COLO668 (cell line): Measurements from ENCODE around the gene AHNAK2.
A peak's percentile ranks its signal among the peaks of the same experiment; 100 is the strongest.

Source experiments
- DNase-seq: peaks from one replicate; lab custom pipeline; 2025; ENCODE audit not compliant: unreplicated experiment; lab: John Stamatoyannopoulos, UW

Gene AHNAK2

GRCh38 chr14:104973385-104974145 is 4.6 kb downstream of the AHNAK2 start:
- DNase-seq = no peak

- peak; percentile 51 for DNase-seq
Observed at GRCh38 chr14:104973135-104973384, 5.1 kb downstream of the AHNAK2 start.

- peak; percentile 93 for DNase-seq
Observed at GRCh38 chr14:104972301-104973134, 5.7 kb downstream of the AHNAK2 start.

GRCh38 chr14:104971447-104972240 is 6.5 kb downstream of the AHNAK2 start:
- DNase-seq = no peak

GRCh38 chr14:104970231-104971068 is 7.7 kb downstream of the AHNAK2 start:
- no peak for DNase-seq

GRCh38 chr14:104969741-104970230 is 8.4 kb downstream of the AHNAK2 start:
- DNase-seq = no peak

GRCh38 chr14:104968541-104969401 is 9.4 kb downstream of the AHNAK2 start:
- DNase-seq = peak; percentile 61

- peak; percentile 67 for DNase-seq
Observed at GRCh38 chr14:104968153-104968527, 10.0 kb downstream of the AHNAK2 start.

GRCh38 chr14:104967386-104968152 is 10.6 kb downstream of the AHNAK2 start:
- DNase-seq = peak; percentile 56

- no peak for DNase-seq
Observed at GRCh38 chr14:104966981-104967385, 11.2 kb downstream of the AHNAK2 start.

GRCh38 chr14:104966261-104966865 is 11.8 kb downstream of the AHNAK2 start:
- no peak for DNase-seq

- no peak for DNase-seq
Observed at GRCh38 chr14:104965561-104966231, 12.5 kb downstream of the AHNAK2 start.

- no peak for DNase-seq
Observed at GRCh38 chr14:104964546-104964945, 13.6 kb downstream of the AHNAK2 start.

- DNase-seq = no peak
Observed at GRCh38 chr14:104957146-104958113, 20.7 kb downstream of the AHNAK2 start.

- DNase-seq = no peak
Observed at GRCh38 chr14:104956290-104956890, 21.8 kb downstream of the AHNAK2 start.

GRCh38 chr14:104955396-104955770 is 22.8 kb downstream of the AHNAK2 start:
- no peak for DNase-seq
